Nephron (organoid): Measurements from ENCODE around the gene NINL.
A peak's percentile ranks its signal among the peaks of the same experiment; 100 is the strongest.

Source experiments
- H3K27ac Mint-ChIP-seq, 3 experiments: 2 replicates each; pipeline ENCODE4 v1.8.0; 2020; ENCODE audit warnings: mixed read lengths in 3 of 3, mild to moderate bottlenecking in 2 of 3, moderate library complexity in 1 of 3
- H3K27me3 Mint-ChIP-seq: 2 replicates; pipeline ENCODE4 v1.8.0; 2021; ENCODE audit warnings: low read depth, mild to moderate bottlenecking, moderate library complexity, mixed read lengths
- H3K36me3 Mint-ChIP-seq: 2 replicates; pipeline ENCODE4 v1.8.0; 2020; ENCODE audit warnings: low read depth, mixed read lengths
- H3K4me1 Mint-ChIP-seq: 2 replicates; pipeline ENCODE4 v1.8.0; 2020; ENCODE audit warnings: mixed read lengths
- H3K4me3 Mint-ChIP-seq, 3 experiments: 2 replicates each; pipeline ENCODE4 v1.8.0; 2020; ENCODE audit warnings: mild to moderate bottlenecking in 3 of 3, mixed read lengths in 3 of 3, moderate library complexity in 2 of 3
- H3K9me3 Mint-ChIP-seq: 2 replicates; pipeline ENCODE4 v1.8.0; 2020; ENCODE audit warnings: mixed read lengths
- TF ChIP-seq, protein P1 (sequence below), 3 experiments: fragments of 200-600 bp; sonication (generic); IDR thresholded peaks; one replicate each; pipeline ENCODE4 v1.5.0; 2021; ENCODE audit warnings: antibody characterized with exemption in 3 of 3; ENCODE audit not compliant: unreplicated experiment in 3 of 3

NINL gene

DNA sequence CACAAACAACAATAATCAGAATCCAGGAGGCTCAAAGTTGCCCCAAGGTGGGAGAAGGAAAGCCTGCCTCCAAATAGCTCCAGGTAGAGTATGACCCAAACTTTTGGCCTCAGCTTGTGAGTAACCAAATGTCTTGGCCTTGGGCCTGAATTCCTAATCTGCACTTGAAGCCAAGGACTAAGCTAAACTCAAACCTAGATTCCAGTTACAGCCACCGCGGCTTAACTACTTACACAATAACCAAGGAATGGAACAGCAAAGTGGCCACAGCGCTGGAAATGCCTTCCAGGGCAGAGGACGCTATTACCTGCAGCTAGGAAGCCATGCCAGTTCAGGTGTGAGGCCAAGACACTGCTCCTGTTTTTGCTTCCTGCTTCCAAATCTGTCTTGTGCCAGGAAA lies 4.6 kb downstream of the NINL start:
- H3K36me3 Mint-ChIP-seq, result peaks cover 29% of the 10 kb centered on the region
- H3K27me3 Mint-ChIP-seq, result no peaks in the 10 kb centered on the region
- H3K9me3 Mint-ChIP-seq, result no peaks in the 10 kb centered on the region
- H3K4me3 Mint-ChIP-seq, result no peak overlapping the region
- TF ChIP-seq, protein P1, sequence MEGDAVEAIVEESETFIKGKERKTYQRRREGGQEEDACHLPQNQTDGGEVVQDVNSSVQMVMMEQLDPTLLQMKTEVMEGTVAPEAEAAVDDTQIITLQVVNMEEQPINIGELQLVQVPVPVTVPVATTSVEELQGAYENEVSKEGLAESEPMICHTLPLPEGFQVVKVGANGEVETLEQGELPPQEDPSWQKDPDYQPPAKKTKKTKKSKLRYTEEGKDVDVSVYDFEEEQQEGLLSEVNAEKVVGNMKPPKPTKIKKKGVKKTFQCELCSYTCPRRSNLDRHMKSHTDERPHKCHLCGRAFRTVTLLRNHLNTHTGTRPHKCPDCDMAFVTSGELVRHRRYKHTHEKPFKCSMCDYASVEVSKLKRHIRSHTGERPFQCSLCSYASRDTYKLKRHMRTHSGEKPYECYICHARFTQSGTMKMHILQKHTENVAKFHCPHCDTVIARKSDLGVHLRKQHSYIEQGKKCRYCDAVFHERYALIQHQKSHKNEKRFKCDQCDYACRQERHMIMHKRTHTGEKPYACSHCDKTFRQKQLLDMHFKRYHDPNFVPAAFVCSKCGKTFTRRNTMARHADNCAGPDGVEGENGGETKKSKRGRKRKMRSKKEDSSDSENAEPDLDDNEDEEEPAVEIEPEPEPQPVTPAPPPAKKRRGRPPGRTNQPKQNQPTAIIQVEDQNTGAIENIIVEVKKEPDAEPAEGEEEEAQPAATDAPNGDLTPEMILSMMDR (IDR thresholded peaks at IDR 0.05; ENCODE audit: unreplicated experiment in 3 of 3), result no peak
- H3K4me1 Mint-ChIP-seq, result peaks cover 40% of the 10 kb centered on the region
- peak overlapping the region in 2 of 3 experiments; percentile 18 to 39 for H3K27ac Mint-ChIP-seq

DNA sequence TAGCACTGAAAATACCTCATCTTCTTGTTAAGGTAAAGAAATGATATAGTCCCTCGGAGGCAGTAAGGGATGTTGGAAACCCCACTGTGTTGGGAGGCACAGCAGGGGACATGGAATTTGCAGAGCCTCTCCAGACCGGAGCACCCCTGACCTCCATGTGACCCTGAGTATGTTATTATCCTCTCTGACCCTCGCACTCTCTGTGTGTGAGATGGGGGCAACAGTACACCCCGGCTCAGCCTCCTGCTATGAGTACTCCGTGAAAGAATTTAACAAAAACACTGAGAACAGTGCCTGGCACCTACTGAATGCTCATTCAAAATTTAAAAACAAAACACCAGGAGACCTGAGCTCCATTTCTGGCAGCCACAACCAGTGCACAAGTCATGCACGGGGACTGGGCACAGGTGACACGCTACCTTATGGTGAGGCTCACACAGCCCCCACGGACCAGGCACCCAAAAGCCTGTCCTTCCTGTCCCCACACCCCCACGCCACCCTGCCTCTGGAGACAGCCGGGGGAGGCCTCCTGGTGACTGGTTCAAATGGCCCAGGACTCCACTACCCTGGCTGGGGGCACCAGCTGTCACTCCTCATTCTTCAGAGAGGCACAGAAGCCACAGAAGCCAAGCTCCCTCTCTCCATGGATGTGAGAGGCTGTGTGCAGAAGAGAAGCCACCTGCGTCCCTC lies 6.1 kb downstream of the NINL start:
- Mint-ChIP-seq H3K27me3 (no peaks in the 10 kb centered on the region), H3K9me3 (no peaks in the 10 kb centered on the region), H3K4me3 (no peak overlapping the region), H3K36me3 (peaks cover 37% of the 10 kb centered on the region), H3K27ac (peak overlapping the region in 2 of 3 experiments; percentile 65 to 85), H3K4me1 (peaks cover 42% of the 10 kb centered on the region)
- TF ChIP-seq, protein P1 (IDR thresholded peaks at IDR 0.05; ENCODE audit: unreplicated experiment in 3 of 3), result no peak

DNA sequence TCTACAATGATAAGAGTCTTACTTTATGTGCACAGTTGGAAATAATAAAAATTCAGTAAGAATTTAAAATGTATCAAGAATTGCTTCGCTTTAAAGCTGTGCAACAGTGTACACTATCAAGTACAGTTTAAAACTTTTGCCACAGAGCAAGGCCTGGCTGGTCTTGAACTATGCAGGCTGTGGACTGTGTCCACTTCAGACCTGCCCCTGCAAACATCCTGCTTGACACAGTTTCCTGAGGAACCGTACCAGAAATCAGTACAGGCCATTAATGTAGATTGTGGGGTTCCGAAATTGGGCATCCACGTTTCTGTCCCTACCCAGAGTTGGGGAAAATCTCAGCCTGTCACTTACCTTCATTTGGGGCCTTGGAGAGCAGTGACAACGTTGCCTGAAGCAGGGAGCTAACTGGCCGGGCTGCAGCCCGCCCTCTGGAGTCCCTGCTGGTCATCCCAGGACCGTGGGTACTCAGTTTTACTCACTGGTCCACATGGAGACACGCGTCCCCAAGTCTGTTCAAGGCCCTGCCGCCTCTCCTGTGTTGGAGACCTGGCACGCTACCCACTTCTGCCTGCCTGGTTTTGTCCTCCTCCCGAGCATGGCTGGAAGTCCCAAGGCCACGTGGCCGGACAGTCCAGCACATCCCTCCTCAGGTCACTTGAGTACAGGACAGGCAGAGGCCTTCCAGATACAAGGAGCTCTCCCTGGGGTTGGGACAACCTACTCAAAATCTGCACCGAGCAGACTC lies 8.4 kb downstream of the NINL start:
- Mint-ChIP-seq H3K9me3 (no peaks in the 10 kb centered on the region), H3K4me1 (peaks cover 43% of the 10 kb centered on the region), H3K27me3 (no peaks in the 10 kb centered on the region), H3K36me3 (peaks cover 39% of the 10 kb centered on the region), H3K27ac (no peak overlapping the region), H3K4me3 (no peak overlapping the region)
- TF ChIP-seq, protein P1 (IDR thresholded peaks at IDR 0.05; ENCODE audit: unreplicated experiment in 3 of 3), result no peak

GRCh38 chr20:25574411-25574810 lies 10.9 kb downstream of the NINL start:
- no peak overlapping the region for H3K4me3 Mint-ChIP-seq
- no peaks in the 10 kb centered on the region for H3K27me3 Mint-ChIP-seq
- TF ChIP-seq, protein P1 (IDR thresholded peaks at IDR 0.05; ENCODE audit: unreplicated experiment in 3 of 3), result peak in 1 of 3 experiments; percentile 9
- peak overlapping the region; percentile 18 to 40 (median 26) for H3K27ac Mint-ChIP-seq
- H3K36me3 Mint-ChIP-seq, result peaks cover 40% of the 10 kb centered on the region
- no peaks in the 10 kb centered on the region for H3K9me3 Mint-ChIP-seq
- peaks cover 32% of the 10 kb centered on the region for H3K4me1 Mint-ChIP-seq

GRCh38 chr20:25573288-25574251 lies 11.8 kb downstream of the NINL start:
- Mint-ChIP-seq H3K9me3 (no peaks in the 10 kb centered on the region), H3K27ac (peak overlapping the region; percentile 18 to 47 (median 40)), H3K4me1 (peaks cover 28% of the 10 kb centered on the region), H3K36me3 (peaks cover 40% of the 10 kb centered on the region), H3K27me3 (no peaks in the 10 kb centered on the region), H3K4me3 (no peak overlapping the region)
- TF ChIP-seq, protein P1 (IDR thresholded peaks at IDR 0.05; ENCODE audit: unreplicated experiment in 3 of 3), result no peak
